GM12878 (cell line): ENCODE results near the gene DAAM1.

Experiments used
- CREM ChIP-seq: IDR thresholded peaks from 2 replicates; pipeline ENCODE4 v1.6.1; 2014; ENCODE audit warnings: antibody characterized with exemption, low read depth
- CTCF ChIP-seq, 3 experiments: IDR thresholded peaks in 2 of 3; conservative IDR thresholded peaks in 1 of 3; 2 replicates each; pipeline ENCODE4 v1.5.1; 2011; ENCODE audit warnings: low read depth in 3 of 3, low read length in 3 of 3, mild to moderate bottlenecking in 3 of 3, control low read depth in 2 of 3, moderate library complexity in 2 of 3, inconsistent platforms in 1 of 3, mixed read lengths in 1 of 3; ENCODE audit not compliant: control insufficient read depth in 2 of 3, insufficient read depth in 1 of 3; ENCODE audit errors: extremely low read depth in 1 of 3
- EED ChIP-seq: sonication (generic); IDR thresholded peaks from 2 replicates; pipeline ENCODE4 v1.6.1; 2016; ENCODE audit warnings: antibody characterized with exemption, low read depth
- ELK1 ChIP-seq: IDR thresholded peaks from 2 replicates; pipeline ENCODE4 v1.6.1; 2012; ENCODE audit warnings: low read depth, low read length, improper control_type of control experiment
- EZH2 ChIP-seq: IDR thresholded peaks from 2 replicates; pipeline ENCODE4 v1.6.1; 2012; ENCODE audit warnings: low read depth, mild to moderate bottlenecking, control low read depth, inconsistent platforms, low read length, borderline replicate concordance; ENCODE audit not compliant: control insufficient read depth
- GATAD2B ChIP-seq: fragments of 450-650 bp; conservative IDR thresholded peaks from 2 replicates; pipeline ENCODE4 v1.6.1; 2017; ENCODE audit warnings: low read depth, mild to moderate bottlenecking, moderate library complexity
- JUND ChIP-seq: IDR thresholded peaks from 2 replicates; pipeline ENCODE4 v1.6.1; 2012; ENCODE audit warnings: low read depth, mild to moderate bottlenecking, low read length, improper control_type of control experiment, moderate library complexity
- MAX ChIP-seq: IDR thresholded peaks from 2 replicates; pipeline ENCODE4 v1.6.1; 2012; ENCODE audit warnings: low read depth, low read length, improper control_type of control experiment
- POLR2A ChIP-seq: IDR thresholded peaks from 2 replicates; pipeline ENCODE4 v1.6.1; 2011; ENCODE audit warnings: low read depth, mild to moderate bottlenecking, low read length
- POLR2AphosphoS2 ChIP-seq: IDR thresholded peaks from 2 replicates; pipeline ENCODE4 v1.6.1; 2011; ENCODE audit warnings: low read depth, mild to moderate bottlenecking, low read length, improper control_type of control experiment, moderate library complexity
- REST ChIP-seq: IDR thresholded peaks from 2 replicates; pipeline ENCODE4 v1.6.1; 2012; ENCODE audit warnings: mild to moderate bottlenecking, low read depth, low read length
- ZNF687 ChIP-seq: fragments of 450-650 bp; IDR thresholded peaks from 2 replicates; pipeline ENCODE4 v1.6.1; 2017; ENCODE audit warnings: mild to moderate bottlenecking, moderate library complexity
- ZZZ3 ChIP-seq: IDR thresholded peaks from 2 replicates; pipeline ENCODE4 v1.6.1; 2011; ENCODE audit warnings: low read depth; ENCODE audit not compliant: control insufficient read depth, insufficient read length

- no peak for TF ChIP-seq ZNF687
- TF ChIP-seq POLR2A, result no peak
- no peak for TF ChIP-seq ELK1
- no peak for TF ChIP-seq MAX
- TF ChIP-seq EZH2, result no peak
- no peak for TF ChIP-seq EED
- no peak for TF ChIP-seq CTCF (IDR thresholded peaks at IDR 0.05 in 2 of 3, conservative IDR thresholded peaks at IDR 0.05 in 1 of 3; ENCODE audit: control insufficient read depth in 2 of 3, extremely low read depth in 1 of 3, insufficient read depth in 1 of 3, low read depth in 3 of 3, low read length in 3 of 3)
- no peak for TF ChIP-seq CREM
- no peak for TF ChIP-seq JUND
- TF ChIP-seq ZZZ3, result no peak
- no peak for TF ChIP-seq GATAD2B
- no peak for TF ChIP-seq POLR2AphosphoS2
- no peak for TF ChIP-seq REST
Observed at GRCh38 chr14:59299731-59300130, 111.3 kb downstream of the DAAM1 start.
